Mammary epithelial cell (primary cell): Measurements from ENCODE around the gene VPS4A.

Experiments used
- EZH2 ChIP-seq: IDR thresholded peaks from 2 replicates; pipeline ENCODE4 v1.6.1; 2012; ENCODE audit warnings: low read length, inconsistent platforms, borderline replicate concordance
- TF ChIP-seq, protein P1 (sequence below), 2 donors: IDR thresholded peaks in 1 of 2; conservative IDR thresholded peaks in 1 of 2; 2 replicates each; pipeline ENCODE4 v1.5.1; 2011 to 2012; ENCODE audit warnings: inconsistent platforms in 2 of 2, low read length in 2 of 2, mild to moderate bottlenecking in 2 of 2, control low read depth in 1 of 2, low read depth in 1 of 2; ENCODE audit not compliant: insufficient read depth in 1 of 2; ENCODE audit errors: extremely low read depth in 1 of 2

DNA sequence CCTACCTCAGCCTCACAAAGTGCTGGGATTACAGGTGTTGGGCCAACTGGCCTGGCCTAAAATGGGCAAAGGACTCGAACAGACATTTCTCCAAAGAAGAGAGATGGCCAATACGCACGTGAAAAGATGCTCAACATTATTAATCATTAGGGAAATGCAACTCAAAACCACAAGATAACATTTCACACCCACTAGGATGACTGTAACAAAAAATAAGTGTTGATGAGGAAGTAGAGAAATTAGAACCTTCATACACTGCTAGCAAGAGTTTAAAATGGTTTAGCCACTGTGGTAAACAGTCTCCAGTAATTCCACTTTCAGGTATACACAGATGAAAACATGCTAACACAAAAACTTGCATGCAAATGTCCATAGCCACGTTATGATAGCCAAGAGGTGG, 34.8 kb downstream of the VPS4A start:
- TF ChIP-seq, protein P1, sequence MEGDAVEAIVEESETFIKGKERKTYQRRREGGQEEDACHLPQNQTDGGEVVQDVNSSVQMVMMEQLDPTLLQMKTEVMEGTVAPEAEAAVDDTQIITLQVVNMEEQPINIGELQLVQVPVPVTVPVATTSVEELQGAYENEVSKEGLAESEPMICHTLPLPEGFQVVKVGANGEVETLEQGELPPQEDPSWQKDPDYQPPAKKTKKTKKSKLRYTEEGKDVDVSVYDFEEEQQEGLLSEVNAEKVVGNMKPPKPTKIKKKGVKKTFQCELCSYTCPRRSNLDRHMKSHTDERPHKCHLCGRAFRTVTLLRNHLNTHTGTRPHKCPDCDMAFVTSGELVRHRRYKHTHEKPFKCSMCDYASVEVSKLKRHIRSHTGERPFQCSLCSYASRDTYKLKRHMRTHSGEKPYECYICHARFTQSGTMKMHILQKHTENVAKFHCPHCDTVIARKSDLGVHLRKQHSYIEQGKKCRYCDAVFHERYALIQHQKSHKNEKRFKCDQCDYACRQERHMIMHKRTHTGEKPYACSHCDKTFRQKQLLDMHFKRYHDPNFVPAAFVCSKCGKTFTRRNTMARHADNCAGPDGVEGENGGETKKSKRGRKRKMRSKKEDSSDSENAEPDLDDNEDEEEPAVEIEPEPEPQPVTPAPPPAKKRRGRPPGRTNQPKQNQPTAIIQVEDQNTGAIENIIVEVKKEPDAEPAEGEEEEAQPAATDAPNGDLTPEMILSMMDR (conservative IDR thresholded peaks at IDR 0.05 in 1 of 2, IDR thresholded peaks at IDR 0.05 in 1 of 2; ENCODE audit: extremely low read depth in 1 of 2, insufficient read depth in 1 of 2, low read depth in 1 of 2, low read length in 2 of 2) = no peak
- TF ChIP-seq EZH2 = no peak
